Medulla oblongata (tissue), 1 donor: Measurements from ENCODE around the gene PRSS23.
"Not testable (repeated sequence)": the region's sequence is repeated elsewhere in the genome, so short reads cannot be mapped to it uniquely, and the experiment has no call there.

ENCODE experiments used
- DNase-seq: peaks from one replicate; pipeline ENCODE4 v3.0.0-alpha.2; 2015; ENCODE audit errors: extremely low spot score

PRSS23 gene, protein sequence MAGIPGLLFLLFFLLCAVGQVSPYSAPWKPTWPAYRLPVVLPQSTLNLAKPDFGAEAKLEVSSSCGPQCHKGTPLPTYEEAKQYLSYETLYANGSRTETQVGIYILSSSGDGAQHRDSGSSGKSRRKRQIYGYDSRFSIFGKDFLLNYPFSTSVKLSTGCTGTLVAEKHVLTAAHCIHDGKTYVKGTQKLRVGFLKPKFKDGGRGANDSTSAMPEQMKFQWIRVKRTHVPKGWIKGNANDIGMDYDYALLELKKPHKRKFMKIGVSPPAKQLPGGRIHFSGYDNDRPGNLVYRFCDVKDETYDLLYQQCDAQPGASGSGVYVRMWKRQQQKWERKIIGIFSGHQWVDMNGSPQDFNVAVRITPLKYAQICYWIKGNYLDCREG

DNA sequence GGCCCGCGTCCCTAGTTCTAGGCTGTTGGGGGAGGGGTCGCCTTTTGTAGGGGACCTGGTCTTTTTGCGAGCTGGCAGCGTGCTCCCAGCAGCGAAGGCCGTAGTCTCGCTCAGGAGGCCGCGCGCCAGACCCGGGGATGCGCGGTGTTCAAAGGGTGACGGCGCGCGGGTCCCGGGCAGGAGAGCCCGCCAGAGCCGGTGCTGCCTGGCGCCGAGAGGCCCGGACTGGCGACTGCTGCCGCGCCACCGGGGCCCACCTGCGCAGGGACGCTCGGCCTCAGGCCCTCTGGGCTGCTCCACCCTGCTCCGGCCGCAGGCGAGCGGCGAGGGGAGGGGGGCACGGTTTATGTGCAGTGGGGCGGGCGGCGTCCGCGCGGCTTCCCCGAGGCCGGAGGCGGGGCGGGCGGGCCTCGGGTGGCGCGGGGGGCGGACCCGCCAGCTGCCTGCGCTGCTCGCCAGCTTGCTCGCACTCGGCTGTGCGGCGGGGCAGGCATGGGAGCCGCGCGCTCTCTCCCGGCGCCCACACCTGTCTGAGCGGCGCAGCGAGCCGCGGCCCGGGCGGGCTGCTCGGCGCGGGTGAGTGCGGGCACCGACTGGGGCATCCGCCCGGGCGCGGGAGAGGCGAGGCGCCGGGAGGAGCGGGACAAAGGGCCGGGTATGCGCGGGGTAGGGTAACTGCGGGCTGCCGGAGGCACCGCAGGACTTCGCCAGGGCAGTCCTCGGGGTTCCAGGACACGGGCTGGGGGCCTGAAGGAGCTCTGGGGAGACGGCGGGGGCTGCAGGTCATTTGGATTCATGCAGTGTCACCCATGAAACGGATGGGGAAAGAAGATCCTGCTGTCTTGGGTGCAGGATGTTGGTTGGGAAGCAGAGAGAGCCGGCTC is at the start of gene PRSS23:
PRSS23 (plus strand) TSS at position 467 of the 884 bp plus-strand sequence. CDS start 7,102 bp downstream, outside the sequence.
- no peak for DNase-seq

DNA sequence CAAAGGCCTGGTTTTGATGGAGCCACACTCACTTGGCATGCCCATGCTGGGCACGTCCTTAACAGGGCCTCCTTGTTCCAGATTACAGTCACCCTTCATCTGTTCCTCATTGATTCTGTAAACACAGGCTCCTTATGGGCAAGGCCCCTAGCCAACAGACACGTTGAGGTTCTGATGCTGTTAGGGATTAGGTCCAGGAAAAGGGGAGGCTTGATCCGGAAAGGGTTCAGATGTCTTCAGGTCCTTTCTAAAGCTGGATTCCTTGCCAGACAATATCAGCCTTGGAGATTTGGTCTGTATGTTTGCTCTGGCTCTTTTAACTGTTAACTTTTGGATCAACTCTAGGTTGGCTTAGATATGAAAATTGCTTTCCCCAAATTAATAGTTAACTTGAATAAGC is 46.9 kb upstream of the PRSS23 start:
- no peak for DNase-seq

DNA sequence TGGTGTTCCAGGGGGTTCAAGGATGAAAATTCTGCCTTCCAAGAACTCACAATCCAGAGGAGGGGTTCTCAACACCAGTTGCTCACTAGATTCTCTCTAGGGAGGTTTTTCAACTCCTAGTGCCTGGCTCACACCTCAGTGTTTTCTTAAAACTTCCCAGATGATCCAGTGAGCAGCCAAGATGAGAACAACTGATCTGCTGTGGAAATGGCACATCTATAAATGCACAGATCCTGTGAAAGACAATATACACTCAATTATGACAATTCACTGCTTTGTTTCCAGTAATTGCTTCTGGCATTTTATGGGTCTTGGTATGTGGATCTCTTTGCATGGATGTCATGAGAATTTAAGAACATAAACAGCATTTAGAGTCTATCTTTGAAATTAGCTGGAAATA is 45.2 kb upstream of the PRSS23 start:
- no peak for DNase-seq

DNA sequence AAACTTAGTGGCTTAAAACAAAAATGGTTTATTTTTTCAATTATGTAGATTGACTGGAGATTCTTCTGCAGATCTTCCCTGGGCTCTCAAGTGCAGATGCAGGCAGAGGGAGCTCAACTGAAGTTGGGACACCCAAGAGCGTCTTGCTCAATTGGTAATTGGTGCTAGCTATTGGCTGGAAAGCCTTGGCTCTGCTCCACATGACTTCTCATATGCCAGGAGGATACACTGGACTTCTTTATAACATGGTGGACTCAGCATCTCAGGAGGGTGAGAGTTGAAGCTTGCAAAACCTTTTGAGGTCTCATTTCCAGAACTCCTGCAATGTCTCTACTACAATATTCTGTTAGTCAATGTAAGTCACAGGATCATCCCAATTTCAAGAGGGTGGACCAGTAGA is 42.2 kb upstream of the PRSS23 start:
- no peak for DNase-seq

DNA sequence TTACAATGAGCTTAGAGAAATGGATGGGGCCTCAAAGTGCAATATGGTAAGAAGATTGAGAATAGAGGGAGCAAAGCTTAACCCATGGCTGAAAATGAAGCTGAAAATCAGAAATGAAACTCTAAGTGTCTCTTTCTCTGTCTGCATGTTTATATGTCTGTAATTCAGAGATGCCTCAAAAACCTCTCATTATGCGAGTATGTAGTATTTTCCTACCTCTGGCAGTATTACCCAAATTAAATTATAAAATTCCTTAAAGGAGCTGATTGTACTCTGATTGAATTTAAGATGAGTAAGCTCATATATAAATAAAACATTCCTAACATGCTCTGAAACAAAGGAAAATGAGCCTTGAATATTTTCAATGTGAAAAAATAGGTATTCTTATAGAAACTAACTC is 39.8 kb upstream of the PRSS23 start:
- no peak for DNase-seq

DNA sequence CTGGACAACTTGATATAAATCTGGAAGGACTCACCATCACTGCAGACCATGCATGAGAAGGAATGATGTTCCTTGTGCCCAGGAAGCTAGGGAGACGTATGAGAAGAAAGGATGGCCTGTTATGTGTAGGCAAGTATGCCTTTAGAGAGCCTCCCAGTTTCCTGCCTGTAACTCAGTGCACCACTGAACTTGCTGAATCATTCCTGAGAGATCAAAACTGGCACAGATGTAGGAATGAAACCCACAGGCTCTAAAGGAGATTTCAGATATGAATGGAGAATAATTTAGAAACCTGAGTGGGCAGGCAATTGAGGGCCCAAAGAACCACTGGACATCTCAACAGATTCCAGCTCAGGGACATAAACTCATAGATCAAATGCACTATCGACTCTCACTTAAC is 38.4 kb upstream of the PRSS23 start:
- no peak for DNase-seq

DNA sequence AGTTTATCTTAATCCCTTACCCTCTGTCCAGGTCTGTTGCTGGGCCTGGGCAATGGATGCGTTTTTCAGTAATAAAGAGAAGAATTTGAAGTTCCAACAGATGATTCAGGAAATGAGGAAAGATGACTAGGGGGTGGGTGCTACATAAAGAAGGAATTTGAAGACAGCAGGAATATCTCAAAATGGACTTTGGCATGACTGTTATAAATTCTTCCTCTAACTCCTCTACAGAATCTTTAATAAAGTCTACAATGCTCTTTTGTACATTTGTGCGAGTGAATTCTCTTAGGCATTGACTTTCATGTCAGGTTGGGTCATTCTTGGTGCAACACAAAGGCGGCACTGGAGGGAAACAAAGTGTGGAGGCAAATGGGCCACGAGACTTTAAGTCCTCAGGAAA is 35.1 kb upstream of the PRSS23 start:
- DNase-seq, result no peak

DNA sequence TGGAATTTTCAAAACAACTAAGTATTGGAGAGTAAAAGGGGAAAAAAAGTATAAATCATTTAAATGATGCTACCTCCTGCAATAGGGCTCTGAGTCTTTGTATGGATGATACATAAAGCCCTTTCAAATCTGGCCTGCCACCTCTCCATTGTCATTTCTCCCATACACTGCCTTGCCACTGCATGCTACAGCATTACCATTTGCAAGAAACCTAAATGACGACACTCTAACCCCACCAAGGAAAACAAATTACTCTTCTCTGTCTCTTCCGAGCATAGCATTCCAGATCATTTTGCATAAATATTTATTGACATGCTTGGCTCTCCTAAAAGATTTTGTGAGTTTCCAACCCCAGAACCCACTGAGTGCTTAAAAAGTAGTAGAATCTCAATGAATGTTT is 34.5 kb upstream of the PRSS23 start:
- no peak for DNase-seq

DNA sequence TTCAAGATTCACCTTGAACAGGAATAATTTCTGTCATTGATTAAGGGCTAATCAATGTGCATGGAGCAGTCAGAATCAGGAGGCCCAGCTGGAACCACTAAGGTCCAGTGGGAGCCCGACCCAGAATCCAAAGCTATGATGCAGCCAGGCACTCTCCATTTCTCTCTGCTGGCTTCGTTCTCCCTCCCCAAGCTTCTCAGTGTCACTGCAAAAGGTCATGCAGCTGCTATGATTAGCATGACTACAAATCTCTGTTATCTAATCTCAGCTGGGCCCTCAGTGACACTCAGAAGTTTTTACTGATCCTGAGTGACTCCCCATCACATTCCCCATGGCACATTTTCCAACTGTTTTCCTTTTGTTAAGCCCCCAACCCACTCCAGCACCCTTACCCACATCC is 31.1 kb upstream of the PRSS23 start:
- DNase-seq, result no peak

DNA sequence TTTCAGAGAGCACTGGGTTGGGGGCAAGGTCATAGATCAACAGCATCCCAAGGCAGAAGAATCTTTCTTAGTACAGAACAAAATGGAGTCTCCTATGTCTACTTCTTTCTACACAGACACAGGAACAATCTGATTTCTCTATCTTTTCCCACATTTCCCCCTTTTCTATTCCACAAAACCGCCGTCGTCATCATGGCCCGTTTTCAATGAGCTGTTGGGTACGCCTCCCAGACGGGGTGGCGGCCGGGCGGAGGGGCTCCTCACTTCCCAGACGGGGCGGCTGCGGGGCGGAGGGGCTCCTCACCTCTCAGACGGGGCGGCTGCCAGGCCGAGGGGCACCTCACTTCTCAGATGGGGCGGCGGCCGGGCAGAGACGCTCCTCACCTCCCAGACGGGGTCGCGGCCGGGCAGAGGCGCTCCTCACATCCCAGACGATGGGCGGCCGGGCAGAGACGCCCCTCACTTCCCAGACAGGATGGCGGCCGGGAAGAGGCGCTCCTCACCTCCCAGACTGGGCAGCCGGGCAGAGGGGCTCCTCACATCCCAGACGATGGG is 29.8 kb upstream of the PRSS23 start:
- DNase-seq, result not testable (repeated sequence)

DNA sequence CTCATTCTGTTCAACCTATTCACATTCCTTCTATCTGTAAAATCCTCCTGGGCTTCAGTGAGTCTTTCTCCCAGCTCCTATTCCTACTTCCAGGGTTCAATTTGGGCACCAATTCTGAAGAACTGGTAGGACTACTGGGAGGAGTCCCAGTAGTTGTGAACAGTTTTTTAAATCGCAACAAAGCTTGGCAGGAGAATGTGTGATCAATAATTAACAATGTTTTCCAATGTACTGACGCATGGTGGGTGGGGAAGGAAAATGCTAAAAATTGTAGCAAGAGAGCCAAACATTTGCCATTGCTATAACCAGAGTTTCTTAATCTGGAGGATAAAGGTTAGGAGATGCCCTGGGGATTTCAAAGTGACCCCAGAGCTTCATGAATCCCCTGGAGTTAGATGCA is 27.3 kb upstream of the PRSS23 start:
- no peak for DNase-seq

DNA sequence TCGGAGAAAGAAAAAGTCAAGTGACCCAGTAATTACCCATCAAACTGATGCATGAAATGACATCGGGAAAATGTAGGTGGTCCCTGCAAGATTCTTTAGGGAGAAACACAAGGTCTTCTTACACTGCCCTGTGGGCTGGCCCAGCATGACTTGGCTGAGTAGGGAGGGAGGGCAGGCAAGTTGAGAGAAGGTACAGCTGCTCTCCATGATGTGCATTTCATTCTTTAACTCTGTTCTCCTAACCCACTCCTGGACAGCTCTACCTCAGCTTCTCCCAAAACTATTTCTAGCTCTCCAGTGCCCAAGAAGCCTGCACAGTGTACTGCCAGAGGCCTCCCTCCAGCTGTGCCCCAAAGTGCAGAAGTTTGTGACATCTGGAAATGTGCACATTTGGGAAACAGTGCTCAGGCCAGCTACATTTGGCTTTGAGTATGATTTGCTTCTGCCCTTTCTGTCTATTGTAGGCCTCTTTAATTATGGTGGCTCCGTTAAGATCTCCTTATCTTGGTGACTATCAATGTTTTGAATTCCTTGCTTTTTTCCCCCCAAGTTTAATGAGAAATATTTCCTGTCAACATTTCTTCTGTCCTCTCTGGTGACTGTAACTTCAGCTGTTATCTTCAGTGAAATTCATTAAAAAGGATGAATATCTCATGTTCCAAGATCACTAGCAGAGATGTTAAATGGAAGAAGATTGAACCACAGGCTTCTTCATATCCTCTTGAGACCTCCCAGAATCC is 26.7 kb upstream of the PRSS23 start:
- DNase-seq, result no peak

DNA sequence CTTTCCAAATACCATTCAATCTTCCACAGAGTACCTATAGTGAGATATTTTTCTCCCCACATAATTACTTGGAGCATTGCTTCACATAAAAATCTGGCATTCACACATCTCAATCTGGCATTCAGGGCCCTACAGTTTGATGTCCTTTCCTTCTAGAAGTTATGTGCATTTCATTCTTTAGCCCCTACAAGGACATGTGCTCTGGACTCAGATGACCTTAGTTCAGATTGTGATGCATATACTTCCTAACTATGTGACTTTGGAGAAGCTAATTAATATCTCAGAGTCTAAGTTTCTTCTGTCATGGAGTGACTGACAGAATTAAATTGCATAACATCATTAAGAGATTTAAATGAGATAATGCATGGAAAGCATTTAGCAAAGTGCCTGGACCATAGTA is 25.9 kb upstream of the PRSS23 start:
- no peak for DNase-seq

DNA sequence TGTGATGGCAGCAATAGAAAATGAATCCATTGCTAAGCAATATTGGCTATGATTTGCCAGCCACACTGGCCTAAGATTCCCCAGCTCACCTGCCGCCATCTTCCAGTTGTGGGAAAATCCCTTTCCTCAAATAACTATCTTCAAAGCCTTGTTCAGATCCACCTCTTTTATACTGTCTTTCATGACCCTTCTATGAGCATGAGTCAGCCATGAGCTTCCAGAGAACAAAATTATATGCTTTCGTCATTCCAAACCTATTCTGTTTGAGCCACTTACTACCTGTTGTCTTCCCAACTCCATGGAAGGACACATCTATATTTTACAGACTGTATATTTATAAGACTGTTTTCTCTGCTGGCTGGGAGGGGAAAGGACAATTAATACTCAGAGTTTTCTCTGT is 25.0 kb upstream of the PRSS23 start:
- no peak for DNase-seq

DNA sequence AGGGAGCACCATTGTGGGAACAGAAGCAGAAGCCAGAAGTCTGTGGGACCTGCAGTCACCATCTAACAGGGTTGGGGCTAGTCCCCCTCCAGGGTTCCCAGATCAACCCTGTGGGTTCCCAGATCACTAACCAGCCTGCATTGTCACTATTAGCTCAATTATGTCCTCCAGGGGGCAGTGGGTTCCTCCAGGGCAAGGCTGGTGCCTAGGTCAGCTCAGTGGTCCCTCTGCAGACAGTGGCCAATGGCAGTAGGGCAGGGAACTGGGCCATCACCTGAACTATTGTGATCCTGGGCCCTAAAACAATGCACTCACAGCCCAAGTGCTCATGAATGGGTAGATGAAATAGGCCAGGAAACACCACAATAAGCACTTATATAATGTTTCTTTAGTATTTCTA is 18.8 kb upstream of the PRSS23 start:
- DNase-seq, result no peak

DNA sequence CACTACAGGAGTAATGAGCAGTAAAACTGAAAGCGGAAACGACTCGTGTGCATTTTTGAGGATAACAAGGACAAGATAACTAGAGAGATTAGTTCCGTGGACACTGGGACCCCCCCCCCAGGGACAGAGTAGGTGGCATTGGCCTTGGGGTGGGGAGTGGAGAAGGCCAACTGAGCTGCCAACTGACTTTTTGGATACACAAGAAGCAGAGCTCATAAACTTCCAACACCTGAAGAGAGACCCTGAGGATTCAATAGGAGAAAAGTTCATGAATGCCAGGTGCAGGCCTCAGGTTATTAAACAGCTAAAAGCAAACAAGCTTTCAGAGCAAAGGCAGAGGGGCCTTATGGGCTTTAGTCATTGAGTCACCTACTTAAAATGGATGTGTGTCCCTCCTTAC is 17.6 kb upstream of the PRSS23 start:
- no peak for DNase-seq

DNA sequence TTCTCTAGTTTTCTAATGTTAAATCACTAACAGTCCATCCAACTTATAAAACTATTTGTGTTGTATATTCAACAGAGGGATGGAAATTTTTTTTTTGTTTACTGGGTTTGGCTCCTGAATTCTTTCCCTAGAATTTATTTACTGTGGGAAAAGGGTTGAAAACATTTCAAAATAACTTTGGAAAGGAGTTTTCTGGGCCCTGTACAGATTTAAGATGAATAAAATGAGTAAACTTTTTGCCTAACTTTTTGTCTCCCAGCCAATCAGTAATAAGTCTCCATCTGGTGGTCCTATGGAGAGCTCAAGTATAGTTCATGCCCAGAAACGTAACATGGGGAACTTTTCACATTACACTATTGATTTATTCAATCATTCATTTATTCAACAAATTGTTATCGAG is 16.7 kb upstream of the PRSS23 start:
- DNase-seq, result no peak

DNA sequence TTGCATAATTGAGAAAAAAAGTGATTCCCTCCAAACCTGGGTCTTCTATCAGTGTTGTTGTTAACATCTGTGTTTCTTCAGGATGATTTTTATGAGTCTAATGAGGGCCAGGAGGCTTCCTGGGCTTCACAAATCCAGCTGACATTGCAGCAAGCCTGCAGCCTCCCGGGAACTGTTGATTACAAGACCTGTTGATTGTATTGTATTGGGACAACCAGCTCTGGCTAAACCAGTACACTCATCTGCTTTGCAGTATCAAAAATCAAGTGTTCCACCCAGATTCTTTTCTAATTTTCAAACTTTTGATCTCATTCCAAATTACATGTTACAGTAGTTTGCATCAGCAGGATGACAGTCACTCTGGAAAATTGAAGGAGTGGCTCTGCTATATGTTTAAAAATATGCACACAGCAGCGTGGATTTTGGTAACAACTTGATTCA is 16.1 kb upstream of the PRSS23 start:
- DNase-seq, result no peak

DNA sequence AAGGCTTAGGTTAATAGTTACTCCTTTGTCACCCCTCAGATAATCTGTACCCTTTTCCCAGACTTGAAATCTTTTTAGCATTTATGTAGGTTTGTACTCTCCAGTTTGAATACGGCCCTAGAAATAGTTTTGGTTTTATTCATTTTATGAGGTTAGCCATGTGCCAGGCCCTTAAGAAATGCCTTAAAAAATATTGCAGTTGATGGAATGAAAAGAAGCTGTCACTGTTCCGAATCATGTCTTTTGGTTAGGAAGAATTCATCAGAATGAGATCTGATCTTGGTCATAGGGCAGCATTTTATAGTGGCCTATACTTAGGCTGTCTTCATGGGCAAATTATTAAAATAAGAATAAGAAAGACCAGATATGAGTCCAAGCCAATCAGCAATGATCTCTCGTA is 14.8 kb upstream of the PRSS23 start:
- no peak for DNase-seq

DNA sequence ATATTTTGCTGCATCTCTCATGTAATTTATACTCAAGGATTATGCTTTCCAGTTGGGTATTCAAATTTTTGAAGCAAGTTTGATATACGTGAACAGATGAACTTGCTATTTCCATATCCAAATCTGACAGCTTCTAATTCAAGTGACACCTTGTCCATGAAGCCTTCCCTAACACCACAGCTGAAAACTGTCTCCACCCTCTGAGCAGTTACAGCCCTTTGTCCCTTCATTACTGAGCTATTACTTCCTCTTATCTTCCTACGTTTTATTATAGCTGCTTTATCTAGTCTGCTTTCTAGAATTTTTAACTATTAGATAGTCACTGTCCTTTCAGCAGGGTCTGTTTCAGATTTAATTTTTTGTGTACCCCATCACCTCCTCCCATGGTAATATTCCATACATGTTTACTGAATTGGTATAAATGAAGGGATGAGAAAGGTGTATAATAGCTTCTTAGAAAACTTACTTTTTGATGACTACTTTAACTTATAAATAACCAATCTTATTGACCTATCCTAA is 13.3 kb upstream of the PRSS23 start:
- no peak for DNase-seq

DNA sequence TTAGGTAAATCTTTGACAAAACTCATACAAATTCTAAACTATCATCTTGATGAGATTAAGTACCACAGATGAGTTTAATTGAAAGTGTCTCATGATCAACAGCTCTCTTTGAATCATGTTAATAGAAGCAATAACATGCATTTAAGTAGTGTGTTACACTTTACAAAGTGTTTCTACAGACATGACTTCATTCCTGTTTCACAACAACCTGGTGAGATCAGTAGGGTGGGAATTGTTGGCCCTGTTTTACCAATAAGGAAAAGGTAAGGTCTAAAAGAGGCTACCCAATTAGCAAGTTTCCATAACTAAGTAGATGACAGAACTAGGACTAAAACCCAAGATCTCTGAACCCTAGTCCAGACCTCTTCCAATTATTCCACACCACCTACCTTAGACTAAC is 12.7 kb upstream of the PRSS23 start:
- DNase-seq, result no peak
